Ammon's horn (tissue), 1 donor: ENCODE measurements around the gene VSTM1.

ENCODE experiments used
- DNase-seq: peaks from one replicate; pipeline ENCODE4 v3.0.0-alpha.2; 2016; ENCODE audit warnings: low spot score

VSTM1 gene

GRCh38 chr19:54011507-54012211, 52.0 kb downstream of the VSTM1 start:
- no peak for DNase-seq

DNA sequence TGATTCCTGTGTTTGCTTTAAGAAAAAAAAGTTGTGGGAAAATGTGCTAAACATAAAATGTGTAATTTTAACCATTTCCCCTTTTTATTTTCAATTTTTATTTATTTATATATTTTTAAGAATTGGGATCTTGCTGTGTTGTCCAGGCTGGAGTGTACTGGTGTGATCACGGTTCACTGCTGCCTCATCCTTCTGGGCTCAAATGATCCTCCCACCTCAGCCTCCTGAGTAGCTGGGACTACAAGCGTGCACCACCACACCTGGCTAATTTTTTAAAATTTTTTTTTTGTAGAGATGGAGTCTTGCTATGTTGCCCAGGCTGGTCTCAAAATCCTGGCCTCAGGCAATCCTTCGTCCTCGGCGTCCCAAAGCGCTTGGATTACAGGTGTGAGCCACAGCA, 53.2 kb downstream of the VSTM1 start:
- no peak for DNase-seq

- DNase-seq: no peak
Observed at GRCh38 chr19:54009440-54009839, 54.3 kb downstream of the VSTM1 start.

- DNase-seq: no peak
Observed at GRCh38 chr19:54002495-54003315, 61.0 kb downstream of the VSTM1 start.

GRCh38 chr19:54001496-54001895, 62.2 kb downstream of the VSTM1 start:
- no peak for DNase-seq

- no peak for DNase-seq
Observed at GRCh38 chr19:53999694-54000093, 64.0 kb downstream of the VSTM1 start.

DNA sequence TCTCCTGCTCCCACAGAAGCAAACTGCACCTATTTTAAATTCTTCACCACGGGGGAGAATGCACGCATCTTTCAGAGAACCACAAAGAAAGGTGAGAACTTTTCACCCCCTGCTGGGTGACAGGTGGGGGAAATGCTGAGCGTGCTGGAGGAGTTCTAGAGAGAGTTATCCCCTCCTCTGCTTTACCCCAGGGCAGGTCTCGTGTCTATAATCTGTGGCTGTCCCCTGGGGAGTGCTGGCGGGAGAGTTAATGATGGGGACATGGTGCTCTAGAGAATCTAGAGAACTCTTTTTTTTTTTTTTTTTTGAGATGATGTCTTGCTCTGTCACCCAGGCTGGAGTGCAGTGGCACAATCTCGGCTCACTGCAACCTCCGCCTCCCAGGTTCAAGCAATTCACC, 65.5 kb downstream of the VSTM1 start:
- no peak for DNase-seq

- no peak for DNase-seq
Observed at GRCh38 chr19:53994811-53995210, 68.9 kb downstream of the VSTM1 start.

GRCh38 chr19:53993448-53993847, 70.2 kb downstream of the VSTM1 start:
- no peak for DNase-seq

- DNase-seq: no peak
Observed at GRCh38 chr19:53992815-53993214, 70.9 kb downstream of the VSTM1 start.

GRCh38 chr19:53992211-53992610, 71.5 kb downstream of the VSTM1 start:
- no peak for DNase-seq

DNA sequence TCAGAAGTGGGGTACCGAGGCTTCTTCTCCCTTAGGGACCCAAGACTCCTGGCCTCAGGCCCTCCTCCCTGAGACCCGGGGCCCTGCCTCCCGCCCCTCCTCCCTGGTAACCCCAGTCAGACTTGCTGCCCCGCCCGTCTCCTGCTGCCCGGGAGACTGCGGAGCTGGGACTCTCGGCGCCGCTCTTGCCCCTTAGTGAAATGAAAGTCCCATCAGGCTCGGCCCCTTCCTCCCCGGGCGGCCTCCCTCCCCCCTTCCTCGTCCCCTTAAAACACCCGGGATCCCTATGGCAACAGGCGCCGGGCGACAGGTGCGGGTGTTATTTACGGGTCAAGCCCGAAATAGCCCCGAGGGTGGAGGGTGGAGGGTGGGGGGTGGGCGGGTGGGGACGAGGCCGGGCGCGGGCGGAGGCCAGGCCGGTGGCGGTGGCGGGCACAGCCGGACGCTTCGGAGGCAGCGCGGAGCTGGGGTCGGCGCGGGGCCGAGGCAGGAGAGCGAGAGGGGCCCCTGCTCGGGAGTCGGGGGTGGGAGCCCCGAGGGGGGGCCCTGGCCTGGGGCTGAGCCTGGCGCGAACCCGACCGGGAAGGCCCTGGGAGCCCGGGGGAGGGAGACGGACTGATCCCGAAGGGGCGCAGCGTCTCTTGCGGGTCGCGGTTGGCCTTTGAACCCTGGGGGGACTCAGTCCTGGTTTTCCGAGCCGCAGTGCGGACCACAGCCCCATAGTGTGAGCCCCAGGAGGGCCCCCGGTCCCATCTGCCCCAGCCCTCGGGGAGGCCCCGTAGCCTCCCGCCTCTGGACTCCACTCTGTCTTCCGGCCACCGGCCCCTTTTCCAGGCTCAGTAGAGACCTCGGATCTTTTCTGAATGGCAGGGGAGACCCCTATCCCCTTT, 72.2 kb downstream of the VSTM1 start, which contains the start of gene CACNG6:
Gene CACNG6 (plus strand): TSS at position 414 of the 890 bp plus-strand sequence. CDS start 1,241 bp downstream, outside the sequence.
- DNase-seq: no peak
